Calu3 (cell line): ENCODE measurements around the gene ARHGAP19. TPM values are rescaled to one million over a fixed set of nuclear protein-coding genes. Genes with fewer than 3 reads are reported as not detected.

Experiments used
- BruUV-seq: library from RNA; stranded (reverse); fragments of 400-500 nt; replicated peaks from 2 replicates; lab custom pipeline; 2021; lab: Mats Ljungman, UMichigan
- CTCF ChIA-PET: fragments of 300-600 bp; sonication (Branson Sonifier 250); formaldehyde crosslinking; loops from one replicate; lab custom pipeline; 2022; ENCODE audit warnings: antibody characterized with exemption; lab: Charles Lee
- DNase-seq: peaks from one replicate; pipeline ENCODE4 v3.0.0; 2022
- H3K27ac Mint-ChIP-seq: one replicate; pipeline ENCODE4 v1.8.0; 2022; ENCODE audit warnings: mixed read lengths; ENCODE audit not compliant: unreplicated experiment
- H3K27me3 Mint-ChIP-seq: one replicate; pipeline ENCODE4 v1.8.0; 2022; ENCODE audit warnings: mixed read lengths; ENCODE audit not compliant: unreplicated experiment
- H3K36me3 Mint-ChIP-seq: one replicate; pipeline ENCODE4 v1.8.0; 2022; ENCODE audit warnings: mild to moderate bottlenecking, moderate library complexity, mixed read lengths; ENCODE audit not compliant: insufficient read depth, unreplicated experiment
- H3K4me1 Mint-ChIP-seq: one replicate; pipeline ENCODE4 v1.8.0; 2022; ENCODE audit warnings: mild to moderate bottlenecking, low read depth, mixed read lengths; ENCODE audit not compliant: unreplicated experiment
- H3K4me3 Mint-ChIP-seq: one replicate; pipeline ENCODE4 v1.8.0; 2022; ENCODE audit warnings: mild to moderate bottlenecking, low read depth, moderate library complexity, mixed read lengths; ENCODE audit not compliant: unreplicated experiment
- H3K9me3 Mint-ChIP-seq: one replicate; pipeline ENCODE4 v1.8.0; 2022; ENCODE audit warnings: low read depth, mixed read lengths; ENCODE audit not compliant: unreplicated experiment
- CTCF ChIP-seq: fragments of 200-600 bp; IDR thresholded peaks from one replicate; pipeline ENCODE4 v1.8.0; 2022; ENCODE audit warnings: antibody characterized with exemption; ENCODE audit not compliant: unreplicated experiment
- intact Hi-C: fragments of 100-400 bp; cut with micrococcal nuclease; formaldehyde crosslinking; loops from one replicate; pipeline ENCODE4 v1.10.0; 2022; ENCODE audit not compliant: unreplicated experiment
- total RNA-seq: library from RNA; stranded (reverse); gene quantifications from 2 replicates; pipeline ENCODE4 v1.2.3, GENCODE V29; 2022

Gene ARHGAP19
- total RNA-seq, 1 experiment from 2014 or later = 6.7 TPM

GRCh38 chr10:97200616-97201015 lies 91.8 kb downstream of the ARHGAP19 start:
- intact Hi-C loops = no loop called here
- Mint-ChIP-seq H3K4me1 (no peaks in the 10 kb centered on the region), H3K4me3 (no peak overlapping the region), H3K36me3 (no peaks in the 10 kb centered on the region), H3K9me3 (no peaks in the 10 kb centered on the region), H3K27me3 (peaks cover 67% of the 10 kb centered on the region), H3K27ac (no peak overlapping the region)
- no peak for TF ChIP-seq CTCF
- no TSS peak for BruUV-seq
- CTCF ChIA-PET = interaction anchor here (1.3 kb wide), 1 partner anchor 128 kb away, joined by 3 read pairs; no protein-coding TSS in a partner anchor
- DNase-seq = no peak

GRCh38 chr10:97199152-97199551 lies 93.3 kb downstream of the ARHGAP19 start:
- no peak overlapping the region for H3K4me3 Mint-ChIP-seq
- intact Hi-C loops = no loop called here

GRCh38 chr10:97197030-97197500 lies 95.4 kb downstream of the ARHGAP19 start:
- H3K4me3 Mint-ChIP-seq = no peak overlapping the region
- BruUV-seq = no TSS peak
- intact Hi-C loops = no loop called here
- peaks cover 41% of the 10 kb centered on the region for H3K27me3 Mint-ChIP-seq
- H3K27ac Mint-ChIP-seq = no peak overlapping the region
- H3K9me3 Mint-ChIP-seq = no peaks in the 10 kb centered on the region
- CTCF ChIA-PET = interaction anchor here (0.6 to 1.3 kb wide), 4 partner anchors 13 to 176 kb away, joined by 3 to 5 read pairs (median 4); no protein-coding TSS in a partner anchor
- no peak for DNase-seq
- no peak for TF ChIP-seq CTCF
- no peaks in the 10 kb centered on the region for H3K36me3 Mint-ChIP-seq
- no peaks in the 10 kb centered on the region for H3K4me1 Mint-ChIP-seq

More at GRCh38 chr10:97199152-97199551, 93.3 kb downstream of the ARHGAP19 start:
- Mint-ChIP-seq H3K4me1 (no peaks in the 10 kb centered on the region), H3K27ac (no peak overlapping the region), H3K9me3 (no peaks in the 10 kb centered on the region), H3K27me3 (peaks cover 61% of the 10 kb centered on the region), H3K36me3 (no peaks in the 10 kb centered on the region)
- no peak for DNase-seq
- CTCF ChIA-PET = no interaction called here
- no TSS peak for BruUV-seq
- TF ChIP-seq CTCF = no peak

- BruUV-seq = no TSS peak
These were observed 96.0 kb downstream of the ARHGAP19 start for GRCh38 chr10:97196223-97197029.

More at GRCh38 chr10:97196223-97197029, 96.0 kb downstream of the ARHGAP19 start:
- Mint-ChIP-seq H3K27ac (no peak overlapping the region), H3K4me1 (no peaks in the 10 kb centered on the region), H3K9me3 (no peaks in the 10 kb centered on the region), H3K36me3 (no peaks in the 10 kb centered on the region), H3K4me3 (peak overlapping the region; percentile 58), H3K27me3 (peaks cover 41% of the 10 kb centered on the region)
- intact Hi-C loops = no loop called here
- CTCF ChIA-PET = interaction anchor here (0.6 to 1.3 kb wide), 6 partner anchors 14 to 177 kb away, joined by 3 to 5 read pairs (median 4); no protein-coding TSS in a partner anchor
- peak; percentile 63 for TF ChIP-seq CTCF
- DNase-seq = peak; percentile 44
